Activated naive CD8-positive, alpha-beta T cell treated with anti-CD3 and anti-CD28 coated beads, Interleukin-2, amount 10 ng/mL, durations not matched to agents 7 days and 5 days (primary cell): ENCODE measurements around the gene KRTCAP2. TPM values are rescaled to one million over a fixed set of nuclear protein-coding genes. Genes with fewer than 3 reads are reported as not detected.
"Not testable (repeated sequence)": the region's sequence is repeated elsewhere in the genome, so short reads cannot be mapped to it uniquely, and the experiment has no call there.

Experiments
- ATAC-seq: fragments of 150-1000 bp; cut with Tn5 transposase; one replicate; pipeline ENCODE4 v1.10.0; 2021; ENCODE audit warnings: low read depth, moderate library complexity
- POLR2A ChIA-PET: fragments of 350-600 bp; sonication (Branson Sonifier 250); formaldehyde crosslinking; loops from one replicate; lab custom pipeline; 2021; ENCODE audit warnings: antibody characterized with exemption; lab: Charles Lee
- DNase-seq: peaks from one replicate; pipeline ENCODE4 v3.0.0; 2021
- H3K27ac Mint-ChIP-seq: one replicate; pipeline ENCODE4 v1.8.0; 2022; ENCODE audit warnings: mild to moderate bottlenecking, mixed read lengths
- H3K27me3 Mint-ChIP-seq: one replicate; pipeline ENCODE4 v1.8.0; 2022; ENCODE audit warnings: mild to moderate bottlenecking, moderate library complexity, mixed read lengths
- H3K36me3 Mint-ChIP-seq: one replicate; pipeline ENCODE4 v1.8.0; 2021; ENCODE audit warnings: mild to moderate bottlenecking, mixed read lengths
- H3K4me1 Mint-ChIP-seq: one replicate; pipeline ENCODE4 v1.8.0; 2021; ENCODE audit warnings: mixed read lengths
- H3K4me3 Mint-ChIP-seq: one replicate; pipeline ENCODE4 v1.8.0; 2022; ENCODE audit warnings: mild to moderate bottlenecking, moderate library complexity, mixed read lengths
- H3K9me3 Mint-ChIP-seq: one replicate; pipeline ENCODE4 v1.8.0; 2021; ENCODE audit warnings: mixed read lengths
- total RNA-seq, 2 experiments: library from RNA; stranded (reverse); gene quantifications; one replicate each; pipeline ENCODE4 v1.2.3, GENCODE V29; 2021

The KRTCAP2 gene
- total RNA-seq, 2 experiments from 2014 or later, result 146 to 170 TPM

DNA sequence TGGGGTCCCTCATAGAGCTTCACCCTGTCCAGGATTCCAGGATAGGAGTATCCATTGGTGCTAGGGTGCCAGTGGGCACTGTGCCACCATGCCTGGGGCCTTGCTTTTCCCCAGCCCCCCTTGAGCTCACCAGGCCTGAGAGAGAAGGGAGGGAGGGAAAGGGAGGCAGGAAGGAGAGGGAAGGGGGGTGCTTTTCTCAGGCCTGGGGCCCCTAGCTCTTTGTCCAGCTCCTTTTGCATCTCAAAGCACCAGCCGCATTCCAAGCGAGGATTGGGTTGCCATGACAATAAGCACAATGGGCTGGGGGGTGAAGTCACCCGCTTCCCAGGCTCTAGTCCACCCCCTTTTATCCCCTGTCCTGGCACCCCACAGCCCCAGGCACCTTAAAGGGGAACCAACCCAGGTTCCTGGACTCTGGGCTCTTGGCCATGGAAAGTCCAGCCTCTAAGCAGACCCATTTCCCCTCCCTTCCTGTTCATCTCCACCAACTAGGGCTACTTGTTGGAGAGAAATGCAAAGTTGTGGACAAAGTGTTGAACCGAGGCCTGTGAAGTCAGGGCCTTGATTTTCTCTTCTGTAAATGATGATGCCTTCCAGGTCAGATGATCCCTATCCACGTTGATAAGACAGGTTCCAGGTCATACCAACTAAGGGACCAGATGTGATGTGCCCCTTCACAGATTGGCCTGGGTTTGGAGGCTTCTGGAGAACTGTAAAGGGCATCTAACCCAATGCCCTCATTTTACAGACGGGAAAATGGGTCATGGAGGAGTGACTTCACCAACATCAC lies 23.2 kb upstream of the KRTCAP2 start:
- no peak overlapping the region for H3K4me3 Mint-ChIP-seq
- no peaks in the 10 kb centered on the region for H3K36me3 Mint-ChIP-seq
- POLR2A ChIA-PET, result interaction anchor here (0.6 to 0.8 kb wide), 2 partner anchors 42 to 48 kb away, joined by 3 read pairs; no protein-coding TSS in a partner anchor
- no peak overlapping the region for H3K27ac Mint-ChIP-seq
- peaks cover 27% of the 10 kb centered on the region for H3K4me1 Mint-ChIP-seq
- no peak for DNase-seq
- ATAC-seq, result no peak
- no peaks in the 10 kb centered on the region for H3K9me3 Mint-ChIP-seq
- H3K27me3 Mint-ChIP-seq, result no peaks in the 10 kb centered on the region

DNA sequence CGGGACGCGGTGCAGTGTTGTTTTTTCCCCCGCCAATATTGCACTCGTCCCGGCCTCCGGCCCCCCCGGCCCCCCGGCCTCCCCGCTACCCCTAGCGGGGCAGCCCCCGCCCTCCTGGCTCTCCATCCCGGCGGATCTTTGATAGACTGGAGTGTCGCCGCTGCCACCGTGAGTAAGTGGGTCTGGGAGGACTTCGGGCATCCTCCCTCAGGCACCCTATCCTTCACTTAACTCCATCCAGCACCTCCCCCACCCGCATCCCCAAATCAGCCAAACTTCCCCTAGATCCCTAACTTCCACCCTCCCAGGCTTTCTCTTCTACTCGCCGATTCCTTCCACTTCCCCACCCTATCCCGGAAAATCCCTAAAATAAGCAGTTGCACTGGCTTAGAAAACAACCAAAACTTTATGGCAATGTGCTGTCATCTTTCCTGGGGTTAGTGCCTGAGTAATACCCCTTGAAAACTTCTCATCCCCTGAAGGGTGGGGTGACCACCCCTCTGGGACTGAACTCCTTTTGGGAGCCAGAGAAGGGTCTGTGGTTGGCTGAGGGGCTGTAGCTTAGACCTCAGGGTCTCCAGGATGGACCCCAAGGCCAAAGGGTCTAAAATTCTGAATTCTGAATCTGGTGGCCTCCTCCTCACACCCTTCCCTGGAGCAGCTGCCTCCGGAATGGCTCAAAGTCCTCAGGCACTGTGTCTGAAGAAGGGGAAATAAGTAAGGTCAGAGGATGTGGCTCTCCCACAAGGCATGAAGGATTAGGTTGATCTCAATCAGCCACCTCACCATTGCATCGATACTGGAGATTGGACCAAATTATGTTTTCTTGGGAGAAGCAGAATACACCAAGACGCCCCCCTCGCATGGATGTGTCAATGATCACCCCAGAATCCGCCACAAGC lies 22.3 kb upstream of the KRTCAP2 start:
- H3K4me1 Mint-ChIP-seq, result peaks cover 27% of the 10 kb centered on the region
- DNase-seq (no peak), ATAC-seq (no peak)
- H3K4me3 Mint-ChIP-seq, result peak overlapping the region; percentile 73
- POLR2A ChIA-PET, result interaction anchor here (0.6 to 3.5 kb wide), 13 partner anchors 8 to 862 kb away, joined by 3 to 78 read pairs (median 9); partner anchors contain the start of genes KRTCAP2, MTX1, SCAMP3 and THBS3
- no peaks in the 10 kb centered on the region for H3K27me3 Mint-ChIP-seq
- no peaks in the 10 kb centered on the region for H3K9me3 Mint-ChIP-seq
- no peaks in the 10 kb centered on the region for H3K36me3 Mint-ChIP-seq
- peak overlapping the region; percentile 74 for H3K27ac Mint-ChIP-seq

DNA sequence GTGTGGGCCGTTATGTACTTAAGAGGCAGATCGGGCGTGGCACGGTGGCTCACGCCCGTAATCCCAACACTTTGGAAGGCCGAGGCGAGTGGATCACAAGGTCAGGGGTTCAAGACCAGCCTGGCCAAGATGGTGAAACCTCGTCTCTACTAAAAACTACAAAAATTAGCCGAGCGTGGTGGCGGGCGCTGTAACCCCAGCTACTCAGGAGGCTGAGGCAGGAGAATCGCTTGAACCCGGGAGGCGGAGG lies 20.8 kb upstream of the KRTCAP2 start:
- H3K27me3 Mint-ChIP-seq, DNase-seq: not testable (repeated sequence)
- POLR2A ChIA-PET, result interaction anchor here (0.8 to 3.5 kb wide), 16 partner anchors 9 to 342 kb away, joined by 3 to 78 read pairs (median 6); partner anchors contain the start of genes KRTCAP2, MTX1, PBXIP1 and SCAMP3

DNA sequence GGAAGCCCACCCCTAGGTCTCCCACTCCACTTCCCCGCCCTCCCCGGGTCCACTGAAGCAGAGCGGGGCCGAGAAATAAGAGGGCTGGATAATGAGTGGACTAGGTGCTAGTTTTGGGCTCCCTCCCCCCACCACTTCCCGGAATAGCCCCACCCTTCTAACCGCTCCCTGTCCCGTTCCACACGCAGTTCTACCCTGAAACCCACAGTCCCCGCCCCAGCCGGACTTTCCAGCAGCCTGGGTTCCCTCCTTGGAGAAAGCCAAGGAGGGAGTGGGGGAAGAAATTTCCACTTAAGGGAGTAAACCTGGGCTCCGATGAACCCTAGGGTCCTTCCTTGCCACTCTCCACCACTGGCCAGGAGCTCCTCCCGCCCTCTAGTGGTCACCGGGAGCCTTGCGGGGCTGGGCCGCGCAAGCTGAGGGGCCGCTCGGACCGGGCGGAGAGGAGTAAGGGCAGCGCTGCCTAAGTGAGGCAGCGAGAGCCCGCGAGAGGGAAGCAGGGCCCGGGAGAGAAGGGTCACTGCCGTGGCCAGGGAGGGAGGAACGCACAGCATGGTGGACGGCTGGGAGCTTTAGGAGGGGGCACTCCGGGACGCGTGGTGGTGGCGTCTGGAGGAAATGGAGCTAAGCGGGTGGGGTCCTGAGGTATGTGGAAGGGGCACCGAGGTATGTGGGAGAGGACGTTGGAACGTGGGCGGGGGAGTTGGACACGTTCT lies 20.3 kb upstream of the KRTCAP2 start:
- peaks cover 27% of the 10 kb centered on the region for H3K4me1 Mint-ChIP-seq

More for the DNA sequence above, 20.8 kb upstream of the KRTCAP2 start:
- peak overlapping the region; percentile 92 for H3K4me3 Mint-ChIP-seq
- H3K4me1 Mint-ChIP-seq, result peaks cover 27% of the 10 kb centered on the region
- not testable (repeated sequence) for ATAC-seq, H3K36me3 Mint-ChIP-seq, H3K9me3 Mint-ChIP-seq
- peak overlapping the region; percentile 97 for H3K27ac Mint-ChIP-seq

DNA sequence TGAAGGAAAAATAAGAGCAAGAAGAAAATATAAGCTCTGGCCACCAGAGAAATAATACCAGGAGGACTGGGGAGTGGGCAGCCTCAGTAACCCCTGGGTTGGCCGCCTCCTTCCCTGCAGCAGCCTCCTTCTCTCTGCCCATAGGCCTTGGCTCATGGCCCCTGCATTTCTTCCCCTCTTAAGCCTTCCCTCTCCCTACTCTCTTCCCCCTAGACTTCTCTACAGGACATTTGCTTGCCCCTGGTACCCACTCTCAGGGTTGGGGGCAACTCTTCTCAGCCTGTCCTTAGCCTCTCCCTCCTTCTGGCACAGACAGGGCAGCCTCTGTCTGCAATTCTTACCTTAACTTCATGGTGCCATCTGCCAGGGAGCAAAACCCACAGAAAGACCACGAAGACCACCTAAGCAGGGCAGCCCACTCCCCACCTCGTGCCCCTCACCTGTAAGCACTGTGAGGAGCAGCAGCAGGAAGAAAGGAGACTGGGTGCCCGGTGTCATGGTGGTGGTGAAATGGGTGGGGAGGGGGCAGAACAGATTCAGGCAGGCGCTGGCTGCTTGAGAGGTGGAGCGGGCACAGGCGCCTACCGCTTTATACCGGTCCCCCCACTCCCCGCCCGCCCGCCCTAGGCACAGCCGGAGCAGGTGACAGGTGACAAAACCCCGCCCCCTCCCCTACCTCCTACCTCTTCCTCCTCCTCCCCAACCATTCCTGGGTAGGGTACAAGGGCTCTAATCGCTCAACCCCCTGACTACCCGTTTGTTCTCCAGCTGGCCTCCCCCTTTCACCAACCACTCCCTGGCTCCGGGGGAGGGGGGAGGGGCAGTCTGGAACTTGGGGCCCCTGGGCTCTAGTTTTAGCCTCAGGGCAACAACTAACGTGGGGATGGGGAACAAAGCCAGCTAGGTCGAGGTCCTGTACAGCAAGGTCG lies 19.5 kb upstream of the KRTCAP2 start:
- Mint-ChIP-seq H3K9me3 (no peaks in the 10 kb centered on the region), H3K27ac (peak overlapping the region; percentile 97), H3K4me3 (peak overlapping the region; percentile 92), H3K27me3 (no peaks in the 10 kb centered on the region), H3K36me3 (peaks cover 2% of the 10 kb centered on the region), H3K4me1 (peaks cover 32% of the 10 kb centered on the region)
- no peak for ATAC-seq
- DNase-seq, result no peak
- POLR2A ChIA-PET, result interaction anchor here (0.6 to 3.5 kb wide), 13 partner anchors 9 to 553 kb away, joined by 3 to 78 read pairs (median 7); partner anchors contain the start of genes KRTCAP2, MTX1, SCAMP3 and THBS3

More for the DNA sequence above, 20.3 kb upstream of the KRTCAP2 start:
- no peaks in the 10 kb centered on the region for H3K36me3 Mint-ChIP-seq
- ATAC-seq, result peak; percentile 51
- peak; percentile 84 for DNase-seq
- POLR2A ChIA-PET, result interaction anchor here (0.6 to 3.5 kb wide), 17 partner anchors 9 to 552 kb away, joined by 3 to 78 read pairs (median 7); partner anchors contain the start of genes KRTCAP2, MTX1, PBXIP1 and SCAMP3
- no peaks in the 10 kb centered on the region for H3K27me3 Mint-ChIP-seq
- no peaks in the 10 kb centered on the region for H3K9me3 Mint-ChIP-seq
- peak overlapping the region; percentile 92 for H3K4me3 Mint-ChIP-seq
- H3K27ac Mint-ChIP-seq, result peak overlapping the region; percentile 97

GRCh38 chr1:155191904-155192303 lies 18.8 kb upstream of the KRTCAP2 start:
- Mint-ChIP-seq H3K9me3 (no peaks in the 10 kb centered on the region), H3K4me3 (peak overlapping the region; percentile 72), H3K27me3 (no peaks in the 10 kb centered on the region), H3K4me1 (peaks cover 32% of the 10 kb centered on the region), H3K27ac (peak overlapping the region; percentile 97), H3K36me3 (peaks cover 2% of the 10 kb centered on the region)
- DNase-seq (no peak), ATAC-seq (no peak)
- POLR2A ChIA-PET, result interaction anchor here (0.8 to 3.5 kb wide), 3 partner anchors 14 to 17 kb away, joined by 4 to 65 read pairs (median 6); partner anchors contain the start of genes MTX1 and THBS3

DNA sequence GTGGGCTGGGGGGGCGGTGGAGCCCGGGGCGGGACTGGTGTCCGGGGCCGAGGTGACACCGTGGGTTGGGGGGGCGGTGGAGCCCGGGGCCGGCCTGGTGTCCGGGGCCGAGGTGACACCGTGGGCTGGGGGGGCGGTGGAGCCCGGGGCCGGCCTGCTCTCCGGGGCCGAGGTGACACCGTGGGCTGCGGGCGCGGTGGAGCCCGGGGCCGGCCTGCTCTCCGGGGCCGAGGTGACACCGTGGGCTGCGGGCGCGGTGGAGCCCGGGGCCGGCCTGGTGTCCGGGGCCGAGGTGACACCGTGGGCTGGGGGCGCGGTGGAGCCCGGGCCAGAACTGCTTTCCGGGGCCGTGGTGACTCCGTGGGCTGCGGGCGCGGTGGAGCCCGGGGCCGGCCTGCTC lies 16.8 kb upstream of the KRTCAP2 start:
- H3K4me1 Mint-ChIP-seq, result peaks cover 28% of the 10 kb centered on the region
- DNase-seq, H3K27me3 Mint-ChIP-seq, H3K9me3 Mint-ChIP-seq, ATAC-seq, H3K4me3 Mint-ChIP-seq, H3K36me3 Mint-ChIP-seq, POLR2A ChIA-PET, H3K27ac Mint-ChIP-seq: not testable (repeated sequence)

DNA sequence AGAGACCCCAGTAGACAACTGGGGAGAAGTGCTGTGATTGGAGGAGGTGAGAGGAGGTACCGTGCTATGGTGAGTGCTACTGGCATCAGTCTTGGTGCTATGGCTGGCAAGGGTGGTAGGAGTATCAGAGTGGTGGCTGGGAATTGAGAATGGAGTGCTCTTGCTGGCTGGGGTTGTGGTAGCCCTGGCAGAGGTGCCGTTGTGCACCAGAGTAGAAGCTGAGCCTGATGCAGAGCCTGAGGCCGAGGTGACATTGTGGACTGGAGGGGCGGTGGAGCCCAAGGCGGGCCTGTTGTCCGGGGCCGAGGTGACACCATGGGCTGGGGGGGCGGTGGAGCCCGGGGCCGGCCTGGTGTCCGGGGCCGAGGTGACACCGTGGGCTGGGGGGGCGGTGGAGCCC lies 15.2 kb upstream of the KRTCAP2 start:
- DNase-seq (no peak), ATAC-seq (no peak)
- H3K27me3 Mint-ChIP-seq, result no peaks in the 10 kb centered on the region
- H3K9me3 Mint-ChIP-seq, result no peaks in the 10 kb centered on the region
- peak overlapping the region; percentile 71 for H3K27ac Mint-ChIP-seq
- peaks cover 16% of the 10 kb centered on the region for H3K4me1 Mint-ChIP-seq
- peaks cover 6% of the 10 kb centered on the region for H3K36me3 Mint-ChIP-seq
- peak overlapping the region; percentile 10 for H3K4me3 Mint-ChIP-seq
- POLR2A ChIA-PET, result no interaction called here

- Mint-ChIP-seq H3K27ac (no peak overlapping the region), H3K4me1 (peaks cover 11% of the 10 kb centered on the region), H3K27me3 (no peaks in the 10 kb centered on the region), H3K9me3 (no peaks in the 10 kb centered on the region), H3K36me3 (peaks cover 9% of the 10 kb centered on the region), H3K4me3 (no peak overlapping the region)
- ATAC-seq (no peak), DNase-seq (no peak)
- POLR2A ChIA-PET, result no interaction called here
Observed at GRCh38 chr1:155187456-155187891, 14.4 kb upstream of the KRTCAP2 start.

- no peaks in the 10 kb centered on the region for H3K27me3 Mint-ChIP-seq
- DNase-seq, result no peak
Observed at GRCh38 chr1:155186794-155187455, 13.8 kb upstream of the KRTCAP2 start.

DNA sequence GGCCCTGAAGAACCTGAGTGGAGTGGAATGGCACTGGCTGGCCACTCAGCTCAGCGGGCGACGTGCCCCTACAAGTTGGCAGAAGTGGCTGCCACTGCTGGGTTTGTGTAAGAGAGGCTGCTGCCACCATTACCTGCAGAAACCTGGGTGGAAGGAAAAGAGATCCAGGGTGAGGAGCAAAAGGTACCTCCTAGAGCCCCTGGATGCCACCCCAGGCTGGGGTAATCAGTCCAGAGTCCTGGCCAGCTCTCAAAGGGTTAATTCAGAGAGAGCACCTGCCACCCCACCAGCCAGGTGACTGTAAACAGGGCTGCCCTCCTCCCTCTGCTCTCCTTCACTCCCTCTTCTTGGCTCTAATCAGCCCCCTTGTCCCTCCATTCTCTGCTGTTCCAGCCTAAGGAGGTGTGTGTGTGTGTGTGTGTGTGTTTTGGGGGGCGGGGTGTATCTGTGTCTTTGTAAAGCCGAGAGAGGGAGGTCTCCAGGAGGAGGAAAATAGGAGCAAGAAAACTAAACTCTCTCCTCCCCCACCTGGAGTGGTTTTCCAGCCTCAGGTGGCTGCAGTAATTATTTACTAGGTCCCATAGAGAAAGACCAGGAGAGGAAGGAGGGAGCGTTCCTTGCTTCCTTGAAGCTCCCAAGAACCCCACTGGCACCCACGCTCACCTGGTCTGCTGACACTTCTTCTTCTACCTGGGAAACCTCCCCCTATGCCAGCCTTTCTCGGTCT lies 13.1 kb upstream of the KRTCAP2 start:
- Mint-ChIP-seq H3K4me3 (no peak overlapping the region), H3K27me3 (no peaks in the 10 kb centered on the region), H3K4me1 (peaks cover 4% of the 10 kb centered on the region), H3K36me3 (peaks cover 10% of the 10 kb centered on the region), H3K27ac (no peak overlapping the region), H3K9me3 (no peaks in the 10 kb centered on the region)
- POLR2A ChIA-PET, result interaction anchor here (1.8 kb wide), 1 partner anchor 12 kb away, joined by 4 read pairs; the partner anchor contains the start of gene TRIM46
- DNase-seq (no peak), ATAC-seq (no peak)

More at GRCh38 chr1:155186794-155187455, 13.8 kb upstream of the KRTCAP2 start:
- ATAC-seq, result no peak
- POLR2A ChIA-PET, result no interaction called here
- no peak overlapping the region for H3K4me3 Mint-ChIP-seq
- H3K4me1 Mint-ChIP-seq, result peaks cover 6% of the 10 kb centered on the region
- H3K9me3 Mint-ChIP-seq, result no peaks in the 10 kb centered on the region
- peak overlapping the region; percentile 3 for H3K27ac Mint-ChIP-seq
- H3K36me3 Mint-ChIP-seq, result peaks cover 9% of the 10 kb centered on the region
